Osteoblast (primary cell): ENCODE results near the gene DAB2IP. TPM values are rescaled to one million over a fixed set of nuclear protein-coding genes. Genes with fewer than 3 reads are reported as not detected.

Source experiments
- DNase-seq: peaks from one replicate; pipeline ENCODE4 v3.0.0; 2011; ENCODE audit warnings: low spot score, mixed read lengths; ENCODE audit not compliant: insufficient read length; ENCODE audit errors: missing footprints
- H2AFZ ChIP-seq: 2 replicates; pipeline ENCODE4 v1.6.0; 2011; ENCODE audit warnings: mild to moderate bottlenecking, low read length
- H3K27ac ChIP-seq: 2 replicates; pipeline ENCODE4 v1.5.1; 2011; ENCODE audit warnings: mild to moderate bottlenecking, low read depth, low read length, moderate library complexity
- H3K27me3 ChIP-seq: 2 replicates; pipeline ENCODE4 v1.6.0; 2012; ENCODE audit warnings: mild to moderate bottlenecking, control low read depth, inconsistent platforms, low read length, moderate library complexity; ENCODE audit not compliant: insufficient read depth
- H3K36me3 ChIP-seq: 2 replicates; pipeline ENCODE4 v1.5.1; 2011; ENCODE audit warnings: mild to moderate bottlenecking, low read length, control low read depth, moderate library complexity; ENCODE audit not compliant: insufficient read depth
- H3K4me1 ChIP-seq: 2 replicates; pipeline ENCODE4 v1.5.1; 2011; ENCODE audit warnings: mild to moderate bottlenecking, low read length, control low read depth, moderate library complexity; ENCODE audit not compliant: insufficient read depth
- H3K4me2 ChIP-seq: 2 replicates; pipeline ENCODE4 v1.6.0; 2011; ENCODE audit warnings: mild to moderate bottlenecking, low read length; ENCODE audit not compliant: insufficient read depth
- H3K4me3 ChIP-seq: fragments of 200-600 bp; sonication (generic); 3 replicates; pipeline ENCODE4 v1.5.1; 2012; ENCODE audit warnings: mild to moderate bottlenecking, low read length, inconsistent platforms; ENCODE audit not compliant: insufficient read depth
- H3K79me2 ChIP-seq: 2 replicates; pipeline ENCODE4 v1.6.0; 2012; ENCODE audit warnings: mild to moderate bottlenecking, low read length, control low read depth, inconsistent platforms; ENCODE audit not compliant: insufficient read depth
- H3K9me3 ChIP-seq: 2 replicates; pipeline ENCODE4 v1.5.1; 2011; ENCODE audit warnings: low read depth, low read length, control low read depth
- H4K20me1 ChIP-seq: 2 replicates; pipeline ENCODE4 v1.6.0; 2012; ENCODE audit warnings: mild to moderate bottlenecking, low read length, control low read depth; ENCODE audit not compliant: insufficient read depth
- total RNA-seq: library from RNA; depleted of rRNA; stranded (reverse); fragments of >200 nt; gene quantifications from 2 replicates; pipeline ENCODE4 v1.2.3, GENCODE V29; 2012
- TF ChIP-seq, protein P1 (sequence below): IDR thresholded peaks from 2 replicates; pipeline ENCODE4 v1.5.1; 2011; ENCODE audit warnings: mild to moderate bottlenecking, low read depth, low read length, moderate library complexity; ENCODE audit errors: extremely low read depth

DAB2IP gene
- total RNA-seq, 1 donor = 60.8 TPM

DNA sequence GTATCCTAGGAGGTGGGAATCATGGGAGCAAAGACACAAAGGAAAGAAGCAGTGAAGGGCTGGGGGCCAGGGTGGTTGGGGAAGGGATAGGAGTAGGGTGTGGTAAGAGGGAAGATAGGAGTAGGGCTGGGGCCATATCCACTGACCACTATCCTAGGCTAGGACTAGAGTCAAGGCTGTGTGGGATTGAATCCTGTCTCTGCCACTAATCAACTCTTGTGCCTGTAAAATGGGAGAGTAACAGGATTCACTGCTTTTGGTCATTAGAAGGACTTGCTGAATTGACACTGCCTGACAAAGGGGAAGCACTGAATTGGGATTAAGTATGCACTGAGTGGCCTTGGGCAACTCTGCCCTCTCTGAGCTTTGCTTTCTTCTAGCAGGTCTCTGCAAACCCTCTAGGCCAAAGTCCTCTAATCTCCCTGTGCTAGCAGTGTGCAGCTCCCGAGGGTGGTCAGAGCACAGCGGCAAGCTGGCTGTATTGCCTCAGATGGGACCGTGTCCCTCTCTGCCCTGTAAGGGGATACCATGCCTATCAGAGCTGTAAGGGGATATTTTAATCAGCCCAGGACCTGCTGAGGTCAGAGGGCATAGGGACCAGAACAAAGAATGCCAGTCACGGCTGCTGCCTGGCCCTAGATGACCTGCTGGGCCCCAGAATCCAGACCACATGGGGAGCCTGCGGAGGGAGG, 12.4 kb upstream of the DAB2IP start:
- TF ChIP-seq, protein P1, sequence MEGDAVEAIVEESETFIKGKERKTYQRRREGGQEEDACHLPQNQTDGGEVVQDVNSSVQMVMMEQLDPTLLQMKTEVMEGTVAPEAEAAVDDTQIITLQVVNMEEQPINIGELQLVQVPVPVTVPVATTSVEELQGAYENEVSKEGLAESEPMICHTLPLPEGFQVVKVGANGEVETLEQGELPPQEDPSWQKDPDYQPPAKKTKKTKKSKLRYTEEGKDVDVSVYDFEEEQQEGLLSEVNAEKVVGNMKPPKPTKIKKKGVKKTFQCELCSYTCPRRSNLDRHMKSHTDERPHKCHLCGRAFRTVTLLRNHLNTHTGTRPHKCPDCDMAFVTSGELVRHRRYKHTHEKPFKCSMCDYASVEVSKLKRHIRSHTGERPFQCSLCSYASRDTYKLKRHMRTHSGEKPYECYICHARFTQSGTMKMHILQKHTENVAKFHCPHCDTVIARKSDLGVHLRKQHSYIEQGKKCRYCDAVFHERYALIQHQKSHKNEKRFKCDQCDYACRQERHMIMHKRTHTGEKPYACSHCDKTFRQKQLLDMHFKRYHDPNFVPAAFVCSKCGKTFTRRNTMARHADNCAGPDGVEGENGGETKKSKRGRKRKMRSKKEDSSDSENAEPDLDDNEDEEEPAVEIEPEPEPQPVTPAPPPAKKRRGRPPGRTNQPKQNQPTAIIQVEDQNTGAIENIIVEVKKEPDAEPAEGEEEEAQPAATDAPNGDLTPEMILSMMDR = no peak
- H3K9me3 ChIP-seq = no peaks in the 10 kb centered on the region
- peaks cover 7% of the 10 kb centered on the region for H3K27me3 ChIP-seq
- H3K4me3 ChIP-seq = no peak overlapping the region
- DNase-seq = peak; percentile 71
- H3K4me2 ChIP-seq = no peak overlapping the region
- no peaks in the 10 kb centered on the region for H4K20me1 ChIP-seq
- H3K4me1 ChIP-seq = no peaks in the 10 kb centered on the region
- H3K79me2 ChIP-seq = no peaks in the 10 kb centered on the region
- H2AFZ ChIP-seq = no peak overlapping the region
- no peaks in the 10 kb centered on the region for H3K36me3 ChIP-seq
- no peak overlapping the region for H3K27ac ChIP-seq

DNA sequence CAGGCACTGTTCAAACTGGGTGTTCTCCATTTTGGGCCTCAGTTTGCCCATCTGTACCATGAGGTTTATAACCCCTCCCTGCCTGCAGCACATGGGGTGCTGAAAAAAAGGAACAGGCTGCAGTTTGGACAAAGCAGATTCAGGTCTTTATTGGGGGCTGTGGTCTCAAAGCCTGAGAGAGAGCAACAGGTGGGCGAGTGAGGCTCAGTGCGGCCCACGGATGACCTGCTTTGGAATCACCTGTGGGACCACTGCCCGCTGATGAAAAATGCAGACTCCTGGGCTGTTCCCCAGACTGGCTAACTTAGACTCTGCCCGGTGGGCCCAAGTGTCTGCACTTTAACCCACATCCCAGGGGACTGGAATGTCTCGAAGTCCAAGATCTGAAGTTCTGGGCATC, 11.8 kb upstream of the DAB2IP start:
- Histone ChIP-seq H3K4me3 (no peak overlapping the region), H3K36me3 (no peaks in the 10 kb centered on the region), H4K20me1 (no peaks in the 10 kb centered on the region), H3K27ac (no peak overlapping the region), H3K4me1 (no peaks in the 10 kb centered on the region), H3K27me3 (peaks cover 7% of the 10 kb centered on the region), H2AFZ (no peak overlapping the region), H3K79me2 (no peaks in the 10 kb centered on the region), H3K4me2 (no peak overlapping the region), H3K9me3 (no peaks in the 10 kb centered on the region)
- DNase-seq = peak; percentile 35
- TF ChIP-seq, protein P1 = no peak

DNA sequence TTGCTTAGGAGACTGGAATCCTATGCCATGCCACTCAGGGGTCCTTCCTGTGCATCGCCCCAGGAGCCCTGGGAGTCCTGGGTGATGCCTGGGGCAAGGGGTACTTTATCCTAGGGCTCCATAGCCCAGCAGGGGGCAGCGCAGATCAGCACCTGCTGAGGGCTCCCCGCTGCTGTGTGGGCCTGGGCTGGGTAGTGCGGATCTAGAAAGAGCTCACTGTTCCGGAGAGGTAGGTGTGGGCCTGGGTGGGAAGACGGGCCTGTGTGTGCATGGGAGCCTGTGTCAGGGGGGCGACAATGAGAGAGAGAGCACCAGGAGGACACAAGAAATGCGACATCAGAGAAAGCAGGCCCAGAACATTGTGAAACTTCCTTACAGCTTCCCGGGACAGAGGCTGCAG, 11.4 kb upstream of the DAB2IP start:
- Histone ChIP-seq H2AFZ (no peak overlapping the region), H3K27me3 (peaks cover 7% of the 10 kb centered on the region), H3K4me3 (no peak overlapping the region), H3K4me1 (no peaks in the 10 kb centered on the region), H4K20me1 (no peaks in the 10 kb centered on the region), H3K27ac (no peak overlapping the region), H3K9me3 (no peaks in the 10 kb centered on the region), H3K36me3 (no peaks in the 10 kb centered on the region), H3K4me2 (no peak overlapping the region), H3K79me2 (no peaks in the 10 kb centered on the region)
- TF ChIP-seq, protein P1 = peak; percentile 51
- DNase-seq = peak; percentile 83

DNA sequence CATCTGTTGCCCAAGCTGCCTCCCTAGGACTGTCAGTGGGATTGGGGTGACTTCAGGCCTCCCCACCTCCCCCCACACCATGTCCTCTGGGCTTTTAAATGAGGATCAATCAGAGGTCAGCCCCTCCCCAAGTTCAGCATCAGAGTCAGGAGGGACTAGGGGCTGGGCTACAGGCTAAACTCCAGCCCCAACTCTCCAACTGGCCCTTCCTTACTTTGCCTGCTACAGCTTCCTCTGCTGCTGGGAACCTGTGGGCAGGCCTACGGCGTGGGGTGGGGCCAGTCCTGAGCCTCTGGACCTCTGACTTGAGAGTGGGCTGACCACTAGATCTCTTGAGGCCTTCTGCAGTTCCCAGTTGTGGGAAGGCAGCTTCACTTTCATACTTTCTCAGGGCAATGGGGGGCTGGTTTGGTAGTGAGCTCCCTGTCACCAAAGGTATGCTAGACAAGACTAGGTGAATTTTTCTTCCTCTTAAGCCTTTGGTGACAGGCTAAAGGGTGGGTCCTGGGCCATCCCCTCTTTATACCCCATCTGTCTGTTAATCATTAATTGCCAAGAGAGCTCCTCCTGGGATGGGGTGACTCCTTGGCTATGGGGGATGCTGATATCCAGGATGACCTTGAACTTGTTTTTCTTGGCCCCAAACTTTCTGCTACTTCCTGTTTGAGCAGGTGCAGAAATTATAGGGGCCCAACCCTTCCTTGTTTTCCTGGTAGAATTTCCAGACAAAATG, 10.8 kb upstream of the DAB2IP start:
- no peaks in the 10 kb centered on the region for H3K4me1 ChIP-seq
- H3K79me2 ChIP-seq = no peaks in the 10 kb centered on the region
- DNase-seq = peak; percentile 39
- no peaks in the 10 kb centered on the region for H3K36me3 ChIP-seq
- TF ChIP-seq, protein P1 = no peak
- no peaks in the 10 kb centered on the region for H3K9me3 ChIP-seq
- H3K27ac ChIP-seq = no peak overlapping the region
- H4K20me1 ChIP-seq = no peaks in the 10 kb centered on the region
- H3K27me3 ChIP-seq = peaks cover 7% of the 10 kb centered on the region
- H3K4me2 ChIP-seq = no peak overlapping the region
- no peak overlapping the region for H3K4me3 ChIP-seq
- H2AFZ ChIP-seq = no peak overlapping the region
